GM21737 (cell line): ENCODE measurements around the gene MGST3.
"Not testable (repeated sequence)": the region's sequence is repeated elsewhere in the genome, so short reads cannot be mapped to it uniquely, and the experiment has no call there.

ENCODE experiments used
- ATAC-seq: cut with Tn5 transposase; IDR thresholded peaks from one replicate; pipeline ENCODE4 v1.9.1; 2021; ENCODE audit warnings: mild to moderate bottlenecking, moderate library complexity; ENCODE audit not compliant: unreplicated experiment

The MGST3 gene

GRCh38 chr1:165648919-165649572, 18.0 kb downstream of the MGST3 start:
- ATAC-seq = no peak

GRCh38 chr1:165650981-165651625, 20.1 kb downstream of the MGST3 start:
- ATAC-seq = no peak

GRCh38 chr1:165658766-165659580, 27.9 kb downstream of the MGST3 start:
- not testable (repeated sequence) for ATAC-seq

- no peak for ATAC-seq
Observed at GRCh38 chr1:165659581-165659895, 28.5 kb downstream of the MGST3 start.

- ATAC-seq = no peak
Observed at GRCh38 chr1:165661703-165662102, 30.7 kb downstream of the MGST3 start.

GRCh38 chr1:165662186-165662585, 31.2 kb downstream of the MGST3 start:
- ATAC-seq = no peak

GRCh38 chr1:165666152-165666825, 35.3 kb downstream of the MGST3 start:
- no peak for ATAC-seq

GRCh38 chr1:165668184-165668583, 37.1 kb downstream of the MGST3 start:
- ATAC-seq = no peak

GRCh38 chr1:165671526-165671925, 40.5 kb downstream of the MGST3 start:
- no peak for ATAC-seq

- no peak for ATAC-seq
Observed at GRCh38 chr1:165674599-165674998, 43.6 kb downstream of the MGST3 start.

GRCh38 chr1:165675794-165676193, 44.8 kb downstream of the MGST3 start:
- ATAC-seq = no peak

- no peak for ATAC-seq
Observed at GRCh38 chr1:165678509-165678908, 47.5 kb downstream of the MGST3 start.

- no peak for ATAC-seq
Observed at GRCh38 chr1:165679282-165680036, 48.4 kb downstream of the MGST3 start.

GRCh38 chr1:165680303-165680702, 49.3 kb downstream of the MGST3 start:
- ATAC-seq = no peak

- not testable (repeated sequence) for ATAC-seq
Observed at GRCh38 chr1:165680773-165681172, 49.7 kb downstream of the MGST3 start.

GRCh38 chr1:165683848-165684485, 52.9 kb downstream of the MGST3 start:
- ATAC-seq = no peak

- no peak for ATAC-seq
Observed at GRCh38 chr1:165686121-165686970, 55.3 kb downstream of the MGST3 start.

GRCh38 chr1:165686971-165687433, 56.0 kb downstream of the MGST3 start:
- ATAC-seq = no peak

GRCh38 chr1:165688046-165688445, 57.0 kb downstream of the MGST3 start:
- no peak for ATAC-seq
